ENCODE results near the gene CACNA2D4.

DNA sequence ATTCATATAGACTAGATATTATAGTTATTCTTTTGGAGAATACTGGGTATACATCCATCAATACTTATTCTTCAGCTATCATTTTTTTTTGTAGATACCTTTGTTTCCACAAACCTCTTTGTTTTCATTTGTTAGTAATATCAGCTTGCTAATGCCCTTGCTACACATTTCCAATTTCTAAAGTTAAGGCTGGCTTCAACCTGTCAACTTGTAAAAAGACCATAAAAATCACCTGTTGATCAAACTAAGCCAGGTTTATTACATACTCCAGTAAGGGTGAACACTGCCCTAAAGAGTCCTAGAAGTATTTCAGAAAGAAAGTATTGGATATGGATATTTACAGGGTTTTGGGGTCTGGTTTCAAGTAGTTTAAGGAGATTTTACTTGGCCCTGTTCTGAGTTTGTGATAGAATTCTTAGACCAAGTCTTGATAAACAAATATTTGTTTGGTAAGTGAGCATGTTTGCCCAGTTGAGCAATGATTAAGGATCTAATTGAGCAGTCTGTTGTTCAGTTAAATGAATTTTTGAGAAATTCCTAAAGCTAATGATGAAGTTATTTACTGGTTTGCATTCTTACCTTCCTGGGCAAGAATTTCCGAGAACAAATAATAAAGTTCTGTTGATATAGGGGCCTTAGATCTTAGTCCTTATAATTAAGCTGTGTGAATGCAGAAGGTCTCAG, 150.9 kb downstream of the CACNA2D4 start:
- TF ChIP-seq, protein P1, sequence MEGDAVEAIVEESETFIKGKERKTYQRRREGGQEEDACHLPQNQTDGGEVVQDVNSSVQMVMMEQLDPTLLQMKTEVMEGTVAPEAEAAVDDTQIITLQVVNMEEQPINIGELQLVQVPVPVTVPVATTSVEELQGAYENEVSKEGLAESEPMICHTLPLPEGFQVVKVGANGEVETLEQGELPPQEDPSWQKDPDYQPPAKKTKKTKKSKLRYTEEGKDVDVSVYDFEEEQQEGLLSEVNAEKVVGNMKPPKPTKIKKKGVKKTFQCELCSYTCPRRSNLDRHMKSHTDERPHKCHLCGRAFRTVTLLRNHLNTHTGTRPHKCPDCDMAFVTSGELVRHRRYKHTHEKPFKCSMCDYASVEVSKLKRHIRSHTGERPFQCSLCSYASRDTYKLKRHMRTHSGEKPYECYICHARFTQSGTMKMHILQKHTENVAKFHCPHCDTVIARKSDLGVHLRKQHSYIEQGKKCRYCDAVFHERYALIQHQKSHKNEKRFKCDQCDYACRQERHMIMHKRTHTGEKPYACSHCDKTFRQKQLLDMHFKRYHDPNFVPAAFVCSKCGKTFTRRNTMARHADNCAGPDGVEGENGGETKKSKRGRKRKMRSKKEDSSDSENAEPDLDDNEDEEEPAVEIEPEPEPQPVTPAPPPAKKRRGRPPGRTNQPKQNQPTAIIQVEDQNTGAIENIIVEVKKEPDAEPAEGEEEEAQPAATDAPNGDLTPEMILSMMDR (IDR thresholded peaks at IDR 0.05): no peak
- TF ChIP-seq POLR2A (IDR thresholded peaks at IDR 0.05): no peak

All from heart left ventricle (tissue), 13 donors.